ENCODE measurements around the gene MINPP1.

DNA sequence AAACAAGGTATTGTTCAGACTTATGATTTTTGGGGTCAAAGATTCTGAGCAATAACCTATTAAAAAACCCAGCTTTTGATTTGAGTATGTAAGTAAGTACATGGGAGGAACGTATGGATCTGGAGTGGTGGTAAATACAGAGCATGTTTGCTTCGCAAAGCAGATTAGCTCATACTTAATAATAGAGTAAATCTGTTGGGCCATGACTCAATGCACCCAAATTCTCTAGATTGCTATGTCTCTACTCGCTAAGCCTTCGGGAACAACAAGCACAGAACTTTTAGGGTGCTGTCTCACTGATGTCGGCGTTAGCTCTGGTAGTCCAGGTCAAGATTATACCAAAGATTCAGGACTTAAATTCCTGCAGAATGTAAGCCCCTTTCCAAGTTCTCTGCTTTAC is 807 bp upstream of the MINPP1 start:
- TF ChIP-seq POLR2A (IDR thresholded peaks at IDR 0.05; ENCODE audit: extremely low read depth, insufficient read length), result no peak
- TF ChIP-seq, protein P1, sequence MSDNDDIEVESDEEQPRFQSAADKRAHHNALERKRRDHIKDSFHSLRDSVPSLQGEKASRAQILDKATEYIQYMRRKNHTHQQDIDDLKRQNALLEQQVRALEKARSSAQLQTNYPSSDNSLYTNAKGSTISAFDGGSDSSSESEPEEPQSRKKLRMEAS (IDR thresholded peaks at IDR 0.05; ENCODE audit: low read depth, low read length), result no peak
- TF ChIP-seq, protein P2, sequence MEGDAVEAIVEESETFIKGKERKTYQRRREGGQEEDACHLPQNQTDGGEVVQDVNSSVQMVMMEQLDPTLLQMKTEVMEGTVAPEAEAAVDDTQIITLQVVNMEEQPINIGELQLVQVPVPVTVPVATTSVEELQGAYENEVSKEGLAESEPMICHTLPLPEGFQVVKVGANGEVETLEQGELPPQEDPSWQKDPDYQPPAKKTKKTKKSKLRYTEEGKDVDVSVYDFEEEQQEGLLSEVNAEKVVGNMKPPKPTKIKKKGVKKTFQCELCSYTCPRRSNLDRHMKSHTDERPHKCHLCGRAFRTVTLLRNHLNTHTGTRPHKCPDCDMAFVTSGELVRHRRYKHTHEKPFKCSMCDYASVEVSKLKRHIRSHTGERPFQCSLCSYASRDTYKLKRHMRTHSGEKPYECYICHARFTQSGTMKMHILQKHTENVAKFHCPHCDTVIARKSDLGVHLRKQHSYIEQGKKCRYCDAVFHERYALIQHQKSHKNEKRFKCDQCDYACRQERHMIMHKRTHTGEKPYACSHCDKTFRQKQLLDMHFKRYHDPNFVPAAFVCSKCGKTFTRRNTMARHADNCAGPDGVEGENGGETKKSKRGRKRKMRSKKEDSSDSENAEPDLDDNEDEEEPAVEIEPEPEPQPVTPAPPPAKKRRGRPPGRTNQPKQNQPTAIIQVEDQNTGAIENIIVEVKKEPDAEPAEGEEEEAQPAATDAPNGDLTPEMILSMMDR (IDR thresholded peaks at IDR 0.05; ENCODE audit: low read depth, low read length), result no peak
